ENCODE results near the gene HRC.

DNA sequence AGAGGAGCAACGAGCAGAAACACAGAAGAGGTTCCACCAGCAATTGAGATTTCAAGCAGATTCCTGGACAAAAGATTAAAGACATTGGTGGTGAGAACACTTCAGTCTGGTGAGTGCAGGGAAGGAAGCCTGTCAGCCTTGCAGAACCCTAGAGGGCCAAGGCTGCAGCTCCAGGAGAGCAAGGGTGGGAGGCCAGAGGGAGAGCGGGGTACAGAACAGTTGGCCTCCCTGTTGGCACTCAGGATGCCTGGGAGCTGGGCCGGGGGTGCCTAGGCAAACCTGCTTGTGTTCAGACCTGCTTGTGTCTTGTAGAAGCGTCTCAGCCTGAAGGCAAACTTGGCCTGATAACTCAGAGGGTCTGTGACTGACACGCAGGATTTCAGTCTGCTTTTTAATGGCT is 46.1 kb downstream of the HRC start:
- TF ChIP-seq POLR2A (IDR thresholded peaks at IDR 0.05; ENCODE audit: low read depth) (no peak), POLR2AphosphoS5 (IDR thresholded peaks at IDR 0.05) (no peak)
